ENCODE data around the gene ZCCHC2. TPM values are rescaled to one million over a fixed set of nuclear protein-coding genes. Genes with fewer than 3 reads are reported as not detected.

The ZCCHC2 gene
- total RNA-seq, 1 experiment from 2014 or later: 12.4 TPM

GRCh38 chr18:62566818-62567217, 44.0 kb downstream of the ZCCHC2 start:
- Histone ChIP-seq H3K56ac (ENCODE audit: insufficient read length, low read depth, low read length) (no peak overlapping the region), H3K9ac (ENCODE audit: extremely low read depth, insufficient read length, low read length) (no peak overlapping the region), H4K5ac (ENCODE audit: insufficient read length, low read depth, low read length) (no peak overlapping the region), H2BK5ac (ENCODE audit: insufficient read length, low read length) (no peak overlapping the region), H3K23me2 (ENCODE audit: insufficient read length, low read depth, low read length, poor library complexity, severe bottlenecking) (no peaks in the 10 kb centered on the region), H4K20me1 (ENCODE audit: control insufficient read depth, insufficient read depth, insufficient read length) (no peaks in the 10 kb centered on the region), H2BK15ac (ENCODE audit: low read depth, low read length) (no peak overlapping the region), H2AK5ac (ENCODE audit: insufficient read length, low read length) (no peak overlapping the region), H4K8ac (replicated peaks; ENCODE audit: insufficient read length, low read depth, low read length) (no peak overlapping the region), H4K91ac (ENCODE audit: insufficient read length, low read depth, low read length) (no peak overlapping the region), H2AFZ (ENCODE audit: low read length) (no peak overlapping the region), H3K9me3 (ENCODE audit: control insufficient read depth, low read depth, low read length) (no peaks in the 10 kb centered on the region), H3K14ac (ENCODE audit: insufficient read depth, low read length) (no peak overlapping the region), H3T11ph (ENCODE audit: low read length) (no peak overlapping the region), H3K4ac (ENCODE audit: low read depth, low read length) (no peak overlapping the region), H3K4me2 (ENCODE audit: insufficient read depth, insufficient read length, low read length) (no peak overlapping the region), H2BK20ac (ENCODE audit: low read depth, low read length, poor library complexity, severe bottlenecking) (no peak overlapping the region), H2BK12ac (ENCODE audit: insufficient read length, low read depth, low read length) (no peak overlapping the region), H3K18ac (ENCODE audit: insufficient read length, low read depth, low read length) (no peak overlapping the region), H3K23ac (ENCODE audit: insufficient read length, low read depth, low read length) (no peak overlapping the region), H3K27me3 (ENCODE audit: insufficient read depth, low read length) (no peaks in the 10 kb centered on the region), H3K79me2 (ENCODE audit: insufficient read depth, low read length) (no peaks in the 10 kb centered on the region), H3K79me1 (ENCODE audit: insufficient read depth, low read depth, low read length, poor library complexity, severe bottlenecking) (no peaks in the 10 kb centered on the region), H3K4me1 (ENCODE audit: insufficient read depth, low read length) (no peaks in the 10 kb centered on the region), H2BK120ac (ENCODE audit: low read depth, low read length, poor library complexity, severe bottlenecking) (no peak overlapping the region), H3K27ac (ENCODE audit: insufficient read length, low read depth, low read length) (no peak overlapping the region)
- TF ChIP-seq, protein P1, sequence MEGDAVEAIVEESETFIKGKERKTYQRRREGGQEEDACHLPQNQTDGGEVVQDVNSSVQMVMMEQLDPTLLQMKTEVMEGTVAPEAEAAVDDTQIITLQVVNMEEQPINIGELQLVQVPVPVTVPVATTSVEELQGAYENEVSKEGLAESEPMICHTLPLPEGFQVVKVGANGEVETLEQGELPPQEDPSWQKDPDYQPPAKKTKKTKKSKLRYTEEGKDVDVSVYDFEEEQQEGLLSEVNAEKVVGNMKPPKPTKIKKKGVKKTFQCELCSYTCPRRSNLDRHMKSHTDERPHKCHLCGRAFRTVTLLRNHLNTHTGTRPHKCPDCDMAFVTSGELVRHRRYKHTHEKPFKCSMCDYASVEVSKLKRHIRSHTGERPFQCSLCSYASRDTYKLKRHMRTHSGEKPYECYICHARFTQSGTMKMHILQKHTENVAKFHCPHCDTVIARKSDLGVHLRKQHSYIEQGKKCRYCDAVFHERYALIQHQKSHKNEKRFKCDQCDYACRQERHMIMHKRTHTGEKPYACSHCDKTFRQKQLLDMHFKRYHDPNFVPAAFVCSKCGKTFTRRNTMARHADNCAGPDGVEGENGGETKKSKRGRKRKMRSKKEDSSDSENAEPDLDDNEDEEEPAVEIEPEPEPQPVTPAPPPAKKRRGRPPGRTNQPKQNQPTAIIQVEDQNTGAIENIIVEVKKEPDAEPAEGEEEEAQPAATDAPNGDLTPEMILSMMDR (conservative IDR thresholded peaks at IDR 0.05): no peak
- Mint-ChIP-seq H3K4me3 (no peak overlapping the region), H3K36me3 (ENCODE audit: insufficient read depth in 1 of 3, low read depth in 3 of 3) (peaks cover 9 to 48% (median 38%) of the 10 kb centered on the region in 3 experiments; a peak in 6 of 7 replicates), H3K4me1 (no peaks in the 10 kb centered on the region), H3K27me3 (ENCODE audit: low read depth) (no peaks in the 10 kb centered on the region), H3K9me3 (peaks cover 0 to 5% of the 10 kb centered on the region in 2 experiments; a peak in 1 of 5 replicates), H3K27ac (no peak overlapping the region)
- no peak for DNase-seq
- 100% methylated on average over 2 of the region's 4 CpGs for WGBS (ENCODE audit: extremely low coverage, insufficient read length, low lambda C conversion rate)

All from H9 (cell line).